ENCODE data around the gene AP5M1. TPM values are rescaled to one million over a fixed set of nuclear protein-coding genes. Genes with fewer than 3 reads are reported as not detected.

AP5M1 gene
- total RNA-seq (2014; rRNA removed) (41.3 and 48.7 TPM in 2 replicates), Bru-seq, nascent RNA (percentile 85 among the genes with signal in this experiment), BruChase-seq, experiment 1, labeled RNA remaining after a 6-hour chase (percentile 93 among the genes with signal in this experiment), BruChase-seq, experiment 2, labeled RNA remaining after a 2-hour chase (percentile 94 among the genes with signal in this experiment)
- long read RNA-seq, full-length matches to known transcripts: 75 of 101 reads
- long read RNA-seq, partial matches to known transcripts: 4 of 101 reads
- long read RNA-seq, other reads (novel, unspliced or antisense): 22 of 101 reads

- Histone ChIP-seq H3K4me3 (ENCODE audit: low read length) (peak within 1 kb of the TSS; percentile 77), H3K27ac (ENCODE audit: low read length) (peak within 1 kb of the TSS; percentile 73), H3K79me2 (ENCODE audit: low read length) (peaks cover 98% of the 10 kb centered on the region), H3K9me2 (replicated peaks; ENCODE audit: low read length) (no peaks in the 10 kb centered on the region), H3K9ac (ENCODE audit: low read length) (peak within 1 kb of the TSS; percentile 76), H3F3A (ENCODE audit: low read length, unreplicated experiment) (no peaks in the 10 kb centered on the region), H3K4me2 (ENCODE audit: low read length) (peak within 1 kb of the TSS; percentile 82), H3K36me3 (ENCODE audit: low read depth, low read length) (peaks cover 2% of the 10 kb centered on the region; the same call in 1 of the 2 replicates), H3K27me3 (ENCODE audit: low read length) (no peaks in the 10 kb centered on the region), H3K9me3 (ENCODE audit: low read length) (no peaks in the 10 kb centered on the region), H4K20me1 (ENCODE audit: low read length) (peaks cover 30% of the 10 kb centered on the region; the same call in 1 of the 2 replicates), H3K4me1 (ENCODE audit: insufficient read depth, low read length) (peaks cover 40% of the 10 kb centered on the region), H2AFZ (ENCODE audit: low read length) (peak within 1 kb of the TSS; percentile 92)
- POLR2A ChIA-PET (ENCODE audit: unreplicated experiment): interaction anchor here (0.5 to 0.7 kb wide), 3 partner anchors 13 to 689 kb away, joined by 3 to 7 read pairs (median 3); partner anchors contain the start of gene TMEM260
- TF ChIP-seq CTCF (conservative IDR thresholded peaks at IDR 0.05; ENCODE audit: low read depth, low read length): peak; percentile 21; the same call in 1 of the 2 replicates
- no peak for TF ChIP-seq EZH2 (IDR thresholded peaks at IDR 0.05; ENCODE audit: low read length, unreplicated experiment)
- peak; percentile 51 for TF ChIP-seq EZH2phosphoT487 (IDR thresholded peaks at IDR 0.05; ENCODE audit: borderline replicate concordance, low read length)
- CTCF ChIA-PET: interaction anchor here (0.6 kb wide), 1 partner anchor 110 kb away, joined by 8 read pairs; no protein-coding TSS in a partner anchor
- no TSS peak for BruUV-seq (replicated peaks)
- ATAC-seq: peak; percentile 81
- peak; percentile 100 for DNase-seq
- intact Hi-C loops (cut with micrococcal nuclease): loop anchor here (1.0 to 2.0 kb wide), 5 partner anchors 21 to 122 kb away; partner anchors contain the start of gene NAA30
These were observed at the start of gene AP5M1, which contains the start of gene EXOC5 for GRCh38 chr14:57268161-57269069. TSS of gene AP5M1 (plus strand) at chr14:57268971. CDS start at chr14:57269315, 344 bp downstream. TSS of gene EXOC5 (minus strand) at chr14:57268905. CDS start at chr14:57268648, 257 bp downstream.

GRCh38 chr14:57221931-57222330, 46.8 kb upstream of the AP5M1 start:
- H3K4me3 ChIP-seq (ENCODE audit: low read length): no peak overlapping the region
- H4K20me1 ChIP-seq (ENCODE audit: low read length): no peaks in the 10 kb centered on the region
- H3K79me2 ChIP-seq (ENCODE audit: low read length): no peaks in the 10 kb centered on the region
- no peaks in the 10 kb centered on the region for H3K9me2 ChIP-seq (replicated peaks; ENCODE audit: low read length)
- peaks cover 43% of the 10 kb centered on the region for H3K36me3 ChIP-seq (ENCODE audit: low read depth, low read length)
- POLR2A ChIA-PET (ENCODE audit: unreplicated experiment): interaction anchor here (0.7 kb wide), 1 partner anchor 1006 kb away, joined by 3 read pairs; no protein-coding TSS in a partner anchor
- no TSS peak for BruUV-seq (replicated peaks)
- CTCF ChIA-PET: no interaction called here
- no peak overlapping the region for H3K4me2 ChIP-seq (ENCODE audit: low read length)
- intact Hi-C loops (cut with micrococcal nuclease): no loop called here
- no peaks in the 10 kb centered on the region for H3K9me3 ChIP-seq (ENCODE audit: low read length)
- TF ChIP-seq EZH2 (IDR thresholded peaks at IDR 0.05; ENCODE audit: low read length, unreplicated experiment) (no peak), CTCF (conservative IDR thresholded peaks at IDR 0.05; ENCODE audit: low read depth, low read length) (no peak), EZH2phosphoT487 (IDR thresholded peaks at IDR 0.05; ENCODE audit: borderline replicate concordance, low read length) (no peak)
- DNase-seq (no peak), ATAC-seq (no peak)
- H3K27ac ChIP-seq (ENCODE audit: low read length): no peak overlapping the region
- no peaks in the 10 kb centered on the region for H3F3A ChIP-seq (ENCODE audit: low read length, unreplicated experiment)
- H3K9ac ChIP-seq (ENCODE audit: low read length): no peak overlapping the region
- no peak overlapping the region for H2AFZ ChIP-seq (ENCODE audit: low read length)
- no peaks in the 10 kb centered on the region for H3K4me1 ChIP-seq (ENCODE audit: insufficient read depth, low read length)
- no peaks in the 10 kb centered on the region for H3K27me3 ChIP-seq (ENCODE audit: low read length)

Data from PC-3 (cell line).